DOHH2 (cell line): ENCODE data around the gene RLF.

Source experiments
- H3F3A ChIP-seq: fragments of 200-600 bp; sonication (generic), shearing (Covaris generic); 2 replicates; pipeline ENCODE4 v1.6.0; 2016; ENCODE audit warnings: antibody characterized with exemption, mild to moderate bottlenecking; ENCODE audit not compliant: control insufficient read depth, insufficient read depth
- H3K27ac ChIP-seq: fragments of 200-600 bp; sonication (generic); 2 replicates; pipeline ENCODE4 v1.5.1; 2014; ENCODE audit warnings: low read depth, mild to moderate bottlenecking, low read length, moderate library complexity
- H3K27me3 ChIP-seq: fragments of 200-600 bp; sonication (generic); 2 replicates; pipeline ENCODE4 v1.6.1; 2014; ENCODE audit warnings: mild to moderate bottlenecking, low read length, mixed read lengths; ENCODE audit not compliant: control insufficient read depth
- H3K36me3 ChIP-seq: fragments of 200-600 bp; sonication (generic); 2 replicates; pipeline ENCODE4 v1.6.1; 2014; ENCODE audit warnings: mild to moderate bottlenecking, low read length, moderate library complexity, mixed read lengths; ENCODE audit not compliant: control insufficient read depth
- H3K4me1 ChIP-seq: fragments of 200-600 bp; sonication (generic); 2 replicates; pipeline ENCODE4 v1.6.1; 2014; ENCODE audit warnings: mild to moderate bottlenecking, low read length, mixed read lengths; ENCODE audit not compliant: control insufficient read depth
- H3K4me2 ChIP-seq: fragments of 200-600 bp; sonication (generic); 2 replicates; pipeline ENCODE4 v1.6.0; 2014; ENCODE audit warnings: mild to moderate bottlenecking, low read length, moderate library complexity
- H3K4me3 ChIP-seq: fragments of 200-600 bp; sonication (generic); 2 replicates; pipeline ENCODE4 v1.5.1; 2014; ENCODE audit warnings: mild to moderate bottlenecking, low read length, mixed read lengths
- H3K79me2 ChIP-seq: fragments of 200-600 bp; sonication (generic); 2 replicates; pipeline ENCODE4 v1.6.1; 2014; ENCODE audit warnings: mild to moderate bottlenecking, low read length, mixed read lengths; ENCODE audit not compliant: control insufficient read depth
- H3K9me2 ChIP-seq: fragments of 200-600 bp; sonication (generic); replicated peaks from 2 replicates; pipeline ENCODE4 v1.6.1; 2014; ENCODE audit warnings: mild to moderate bottlenecking, low read length, mixed read lengths; ENCODE audit not compliant: control insufficient read depth
- H3K9me3 ChIP-seq: fragments of 200-600 bp; sonication (generic); 2 replicates; pipeline ENCODE4 v1.6.1; 2014; ENCODE audit warnings: antibody characterized with exemption, low read length, mixed read lengths; ENCODE audit not compliant: control insufficient read depth, insufficient read depth
- H4K20me1 ChIP-seq: fragments of 200-600 bp; sonication (generic); 2 replicates; pipeline ENCODE4 v1.6.0; 2014; ENCODE audit warnings: low read depth, mild to moderate bottlenecking, antibody characterized with exemption, low read length, moderate library complexity; ENCODE audit not compliant: control insufficient read depth, insufficient read depth
- EZH2phosphoT487 ChIP-seq: fragments of 200-600 bp; sonication (generic); IDR thresholded peaks from 2 replicates; pipeline ENCODE4 v1.6.1; 2017; ENCODE audit warnings: borderline replicate concordance, mild to moderate bottlenecking, antibody characterized with exemption, low read length, moderate library complexity, mixed read lengths
- TF ChIP-seq, protein P1 (sequence below): fragments of 200-600 bp; sonication (generic); IDR thresholded peaks from one replicate; pipeline ENCODE4 v1.5.1; 2014; ENCODE audit warnings: antibody characterized with exemption, mild to moderate bottlenecking, low read depth, low read length; ENCODE audit not compliant: poor library complexity, severe bottlenecking

Gene RLF

DNA sequence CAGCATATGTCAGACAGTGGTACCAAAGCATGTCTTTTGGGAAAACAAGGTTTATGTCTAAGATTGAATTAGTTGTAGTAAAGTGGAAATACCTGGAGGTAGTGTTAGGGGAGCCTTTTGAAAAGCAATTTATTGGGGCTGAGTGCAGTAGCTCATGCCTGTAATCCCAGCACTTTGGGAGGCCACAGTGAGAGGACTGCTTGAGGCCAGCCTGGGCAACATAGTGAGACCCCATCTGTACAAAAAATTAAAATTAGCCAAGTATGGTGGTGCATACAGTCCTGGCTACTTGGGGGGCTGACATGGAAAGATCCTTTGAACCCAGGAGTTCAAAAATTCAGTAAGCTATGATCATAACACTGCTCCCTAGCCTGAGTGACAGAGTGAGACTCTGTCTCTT, 104.1 kb downstream of the RLF start:
- H3K36me3 ChIP-seq = peaks cover 85% of the 10 kb centered on the region
- H3K9me2 ChIP-seq = no peaks in the 10 kb centered on the region
- peaks cover 51% of the 10 kb centered on the region for H3K79me2 ChIP-seq
- no peaks in the 10 kb centered on the region for H3K27me3 ChIP-seq
- no peak overlapping the region for H3K4me3 ChIP-seq
- peaks cover 6% of the 10 kb centered on the region; the same call in 1 of the 2 replicates for H3F3A ChIP-seq
- TF ChIP-seq EZH2phosphoT487 = no peak
- TF ChIP-seq, protein P1, sequence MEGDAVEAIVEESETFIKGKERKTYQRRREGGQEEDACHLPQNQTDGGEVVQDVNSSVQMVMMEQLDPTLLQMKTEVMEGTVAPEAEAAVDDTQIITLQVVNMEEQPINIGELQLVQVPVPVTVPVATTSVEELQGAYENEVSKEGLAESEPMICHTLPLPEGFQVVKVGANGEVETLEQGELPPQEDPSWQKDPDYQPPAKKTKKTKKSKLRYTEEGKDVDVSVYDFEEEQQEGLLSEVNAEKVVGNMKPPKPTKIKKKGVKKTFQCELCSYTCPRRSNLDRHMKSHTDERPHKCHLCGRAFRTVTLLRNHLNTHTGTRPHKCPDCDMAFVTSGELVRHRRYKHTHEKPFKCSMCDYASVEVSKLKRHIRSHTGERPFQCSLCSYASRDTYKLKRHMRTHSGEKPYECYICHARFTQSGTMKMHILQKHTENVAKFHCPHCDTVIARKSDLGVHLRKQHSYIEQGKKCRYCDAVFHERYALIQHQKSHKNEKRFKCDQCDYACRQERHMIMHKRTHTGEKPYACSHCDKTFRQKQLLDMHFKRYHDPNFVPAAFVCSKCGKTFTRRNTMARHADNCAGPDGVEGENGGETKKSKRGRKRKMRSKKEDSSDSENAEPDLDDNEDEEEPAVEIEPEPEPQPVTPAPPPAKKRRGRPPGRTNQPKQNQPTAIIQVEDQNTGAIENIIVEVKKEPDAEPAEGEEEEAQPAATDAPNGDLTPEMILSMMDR = no peak
- no peak overlapping the region for H3K4me2 ChIP-seq
- no peaks in the 10 kb centered on the region for H3K9me3 ChIP-seq
- no peak overlapping the region for H3K27ac ChIP-seq
- H4K20me1 ChIP-seq = no peaks in the 10 kb centered on the region
- H3K4me1 ChIP-seq = no peaks in the 10 kb centered on the region

DNA sequence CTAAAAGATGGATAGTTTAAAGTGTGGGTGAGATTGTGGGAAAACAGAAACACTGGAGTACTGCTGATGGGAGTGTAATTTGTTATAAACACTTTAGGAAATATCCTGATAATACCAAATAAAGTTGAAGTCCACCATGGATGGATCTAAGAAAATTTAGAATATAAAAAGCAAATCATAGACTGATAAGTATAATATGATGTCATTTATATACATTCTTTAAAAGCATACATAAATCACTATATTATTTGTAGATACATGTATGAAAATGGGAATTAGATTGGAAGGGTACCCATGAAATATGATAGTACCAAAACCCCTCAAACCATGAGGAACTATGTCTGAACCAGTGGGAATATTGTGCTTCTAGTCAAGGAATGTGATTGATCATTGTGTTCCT, 104.7 kb downstream of the RLF start:
- Histone ChIP-seq H3K9me2 (no peaks in the 10 kb centered on the region), H3K79me2 (peaks cover 45% of the 10 kb centered on the region), H3K27ac (no peak overlapping the region), H3K27me3 (no peaks in the 10 kb centered on the region), H3K4me3 (no peak overlapping the region), H3K36me3 (peaks cover 85% of the 10 kb centered on the region), H3K9me3 (no peaks in the 10 kb centered on the region), H3F3A (peaks cover 6% of the 10 kb centered on the region; the same call in 1 of the 2 replicates), H3K4me2 (no peak overlapping the region), H4K20me1 (no peaks in the 10 kb centered on the region), H3K4me1 (no peaks in the 10 kb centered on the region)
- TF ChIP-seq, protein P1 = no peak
- no peak for TF ChIP-seq EZH2phosphoT487

DNA sequence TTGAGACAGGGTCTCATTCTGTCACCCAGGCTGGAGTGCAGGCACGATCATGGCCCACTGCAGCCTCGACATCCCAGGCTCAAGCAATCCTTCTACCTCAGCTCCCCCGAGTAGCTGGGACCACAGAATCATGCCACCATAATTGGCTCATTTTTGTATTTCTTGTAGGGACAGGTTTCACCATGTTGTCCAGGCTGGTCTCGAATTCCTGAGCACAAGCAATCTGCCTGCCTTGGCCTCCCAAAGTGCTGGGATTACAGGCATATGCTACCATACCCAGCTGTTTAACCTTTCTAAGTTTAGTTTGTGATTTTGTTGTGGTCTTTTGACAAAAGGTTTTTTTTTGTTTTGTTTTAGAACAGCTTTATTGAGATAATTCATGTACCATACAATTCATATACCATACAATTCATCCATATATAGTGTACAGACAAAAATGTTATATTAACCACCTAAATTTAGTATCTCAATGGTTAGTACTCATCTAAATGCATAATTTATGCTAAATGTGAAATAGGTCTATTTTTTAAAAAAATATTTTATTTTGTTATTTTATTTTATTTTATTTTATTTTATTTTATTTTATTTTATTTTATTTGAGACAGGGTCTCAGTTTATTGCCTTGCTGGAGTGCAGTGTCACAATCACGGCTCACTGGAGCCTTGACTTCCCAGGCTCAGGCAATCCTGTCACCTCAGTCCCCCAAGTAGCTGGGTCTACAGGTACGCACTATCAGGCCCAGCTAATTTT, 105.8 kb downstream of the RLF start:
- peaks cover 38% of the 10 kb centered on the region for H3K79me2 ChIP-seq
- H3F3A ChIP-seq = peaks cover 6% of the 10 kb centered on the region; the same call in 1 of the 2 replicates
- no peak overlapping the region for H3K4me2 ChIP-seq
- no peaks in the 10 kb centered on the region for H3K27me3 ChIP-seq
- H3K27ac ChIP-seq = no peak overlapping the region
- H3K4me1 ChIP-seq = no peaks in the 10 kb centered on the region
- peaks cover 84% of the 10 kb centered on the region for H3K36me3 ChIP-seq
- H4K20me1 ChIP-seq = no peaks in the 10 kb centered on the region
- H3K9me3 ChIP-seq = no peaks in the 10 kb centered on the region
- no peak overlapping the region for H3K4me3 ChIP-seq
- no peak for TF ChIP-seq EZH2phosphoT487
- TF ChIP-seq, protein P1 = no peak
- no peaks in the 10 kb centered on the region for H3K9me2 ChIP-seq
